Measurements from ENCODE around the gene FAM3A. TPM values are rescaled to one million over a fixed set of nuclear protein-coding genes. Genes with fewer than 3 reads are reported as not detected.
A peak's percentile ranks its signal among the peaks of the same experiment; 100 is the strongest.

Gene FAM3A
- total RNA-seq, 4 donors from 2014 or later: 62.7 to 112 (median 72.5) TPM

- TF ChIP-seq CTCF (IDR thresholded peaks at IDR 0.05): no peak
- no peak for TF ChIP-seq POLR2A (IDR thresholded peaks at IDR 0.05)
- TF ChIP-seq POLR2AphosphoS5 (IDR thresholded peaks at IDR 0.05): no peak
- no peak for TF ChIP-seq EP300 (IDR thresholded peaks at IDR 0.05; ENCODE audit: low read depth)
- Histone ChIP-seq H3K27ac (no peak overlapping the region), H3K9me3 (no peaks in the 10 kb centered on the region), H3K36me3 (no peaks in the 10 kb centered on the region), H3K27me3 (no peaks in the 10 kb centered on the region), H3K4me3 (no peak overlapping the region), H3K4me1 (peaks cover 2 to 9% (median 6%) of the 10 kb centered on the region in 4 donors)
- no peak for DNase-seq
- WGBS, 2 donors (ENCODE audit: low coverage in 1 of 2): 78% methylated on average over 8 of the region's 8 CpGs; no CpG with 5 or more reads in 1 of the 2 donors
- in situ Hi-C loops (cut with MboI; ENCODE audit: low pct_ligation_motif_present in 1 of 4, low pct_unique_long_range_greater_than_20kb in 1 of 4, low sequenced_read_pairs in 3 of 4): no loop called here
- intact Hi-C loops (cut with DNase I; ENCODE audit: low total_unique reads): no loop called here
Observed at GRCh38 chrX:154462396-154462795, 53.6 kb downstream of the FAM3A start.

- no peaks in the 10 kb centered on the region for H3K36me3 ChIP-seq
- H3K4me3 ChIP-seq: no peak overlapping the region
- DNase-seq: no peak
- 94% methylated on average over 26 of the region's 26 CpGs; no CpG with 5 or more reads in 1 of the 2 donors for WGBS, 2 donors (ENCODE audit: low coverage in 1 of 2)
- peaks cover 2 to 9% (median 6%) of the 10 kb centered on the region in 4 donors for H3K4me1 ChIP-seq
- no peaks in the 10 kb centered on the region for H3K27me3 ChIP-seq
- in situ Hi-C loops (cut with MboI; ENCODE audit: low pct_ligation_motif_present in 1 of 4, low pct_unique_long_range_greater_than_20kb in 1 of 4, low sequenced_read_pairs in 3 of 4) (no loop called here), intact Hi-C loops (cut with DNase I; ENCODE audit: low total_unique reads) (no loop called here)
- no peak overlapping the region for H3K27ac ChIP-seq
- no peaks in the 10 kb centered on the region for H3K9me3 ChIP-seq
- no peak for TF ChIP-seq CTCF (IDR thresholded peaks at IDR 0.05)
Observed at GRCh38 chrX:154460326-154460725, 55.7 kb downstream of the FAM3A start.

- no peak for DNase-seq
- intact Hi-C loops (cut with DNase I; ENCODE audit: low total_unique reads): no loop called here
- peak overlapping the region in 2 of 4 donors; percentile 81 to 91 for H3K27ac ChIP-seq
Observed at GRCh38 chrX:154459832-154460231, 56.2 kb downstream of the FAM3A start.

More at GRCh38 chrX:154459832-154460231, 56.2 kb downstream of the FAM3A start:
- 70% methylated on average over 11 of the region's 14 CpGs; no CpG with 5 or more reads in 1 of the 2 donors for WGBS, 2 donors (ENCODE audit: low coverage in 1 of 2)
- Histone ChIP-seq H3K36me3 (no peaks in the 10 kb centered on the region), H3K4me3 (peak overlapping the region in 1 of 4 donors; percentile 60), H3K27me3 (no peaks in the 10 kb centered on the region), H3K9me3 (no peaks in the 10 kb centered on the region), H3K4me1 (peaks cover 2 to 9% (median 6%) of the 10 kb centered on the region in 4 donors)
- in situ Hi-C loops (cut with MboI; ENCODE audit: low pct_ligation_motif_present in 1 of 4, low pct_unique_long_range_greater_than_20kb in 1 of 4, low sequenced_read_pairs in 3 of 4): no loop called here
- no peak for TF ChIP-seq EP300 (IDR thresholded peaks at IDR 0.05; ENCODE audit: low read depth)
- TF ChIP-seq POLR2A (IDR thresholded peaks at IDR 0.05): no peak
- TF ChIP-seq CTCF (IDR thresholded peaks at IDR 0.05): no peak
- no peak for TF ChIP-seq POLR2AphosphoS5 (IDR thresholded peaks at IDR 0.05)

All from transverse colon (tissue), 4 donors.